ENCODE data around the gene ACVRL1. TPM values are rescaled to one million over a fixed set of nuclear protein-coding genes. Genes with fewer than 3 reads are reported as not detected.
"Not testable (repeated sequence)": the region's sequence is repeated elsewhere in the genome, so short reads cannot be mapped to it uniquely, and the experiment has no call there.

Gene ACVRL1
- total and polyA plus RNA-seq, 9 donors, result 51.5 to 65.0 (median 54.8) TPM

DNA sequence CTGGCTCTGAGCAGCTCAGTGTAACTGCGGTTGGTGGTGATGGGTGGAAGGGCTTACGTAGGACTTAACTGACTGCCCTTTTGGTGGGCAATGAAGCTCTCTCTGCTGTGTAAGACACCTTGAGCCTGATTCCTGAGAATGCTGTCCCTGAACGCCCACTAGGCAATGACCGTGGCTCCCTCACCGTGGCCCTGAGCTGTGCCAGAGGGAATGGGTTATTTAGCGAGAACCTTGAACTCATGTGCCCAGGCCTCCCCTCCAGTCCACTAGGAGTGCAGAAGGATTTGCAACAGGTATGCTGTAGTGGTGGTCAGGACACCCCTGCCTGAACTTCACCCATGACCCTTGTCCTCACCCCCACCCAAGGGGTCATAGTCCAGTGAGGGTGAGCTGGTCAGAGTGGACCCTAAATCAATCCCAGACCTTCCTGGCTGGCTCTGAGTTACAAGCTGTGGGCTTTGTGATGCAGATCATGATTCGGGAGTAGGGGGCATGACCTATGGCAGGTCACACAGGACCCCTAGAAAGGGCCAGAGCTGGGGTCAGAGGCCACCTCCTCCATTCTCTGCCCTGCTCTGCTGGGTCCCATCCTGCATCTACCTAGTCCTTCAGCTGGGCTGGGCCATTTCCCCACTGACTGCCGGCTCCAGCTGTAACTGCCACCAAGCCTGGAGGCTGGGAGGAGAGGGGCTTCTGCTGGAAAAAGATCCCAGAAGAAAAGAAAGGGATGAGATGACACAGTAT lies 33.9 kb upstream of the ACVRL1 start:
- no peak for DNase-seq
- H3K27ac ChIP-seq (ENCODE audit: low read length), result no peak overlapping the region
- WGBS (ENCODE audit: insufficient coverage), result 83% methylated on average over 4 of the region's 8 CpGs
- H3K4me1 ChIP-seq (ENCODE audit: control insufficient read depth, insufficient read depth, low read length), result peaks cover 16% of the 10 kb centered on the region
- H3K9me3 ChIP-seq (replicated peaks; ENCODE audit: control insufficient read depth, low read depth, low read length), result no peaks in the 10 kb centered on the region
- peaks cover 26% of the 10 kb centered on the region for H3K27me3 ChIP-seq (ENCODE audit: control insufficient read depth, insufficient read depth, low read length)
- H3K4me3 ChIP-seq (ENCODE audit: low read length), result no peak overlapping the region
- H3K36me3 ChIP-seq (ENCODE audit: control insufficient read depth, insufficient read depth, low read length), result no peaks in the 10 kb centered on the region

DNA sequence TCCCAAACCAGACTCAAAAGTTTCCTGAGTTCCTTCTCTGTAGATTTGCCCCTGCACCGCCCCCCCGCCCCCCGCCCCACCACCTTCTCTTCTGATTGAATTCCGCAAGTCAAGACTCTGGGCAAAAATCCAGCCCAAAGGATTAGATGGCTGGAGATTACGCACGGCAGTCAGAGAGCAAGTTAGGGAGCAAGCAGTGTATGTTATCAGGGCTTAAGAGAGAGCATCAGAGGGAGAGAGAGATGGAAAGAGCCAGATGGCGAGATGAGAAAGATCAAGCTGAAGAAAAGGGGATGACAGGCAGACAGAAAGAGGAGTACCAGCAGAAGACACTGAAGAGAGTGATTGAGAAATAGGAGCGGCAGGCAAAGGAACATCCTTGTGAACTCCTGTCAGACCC lies 33.3 kb upstream of the ACVRL1 start:
- Histone ChIP-seq H3K4me3 (ENCODE audit: low read length) (no peak overlapping the region), H3K4me1 (ENCODE audit: control insufficient read depth, insufficient read depth, low read length) (peaks cover 10% of the 10 kb centered on the region), H3K27me3 (ENCODE audit: control insufficient read depth, insufficient read depth, low read length) (peaks cover 20% of the 10 kb centered on the region), H3K36me3 (ENCODE audit: control insufficient read depth, insufficient read depth, low read length) (no peaks in the 10 kb centered on the region), H3K27ac (ENCODE audit: low read length) (no peak overlapping the region), H3K9me3 (replicated peaks; ENCODE audit: control insufficient read depth, low read depth, low read length) (no peaks in the 10 kb centered on the region)
- WGBS (ENCODE audit: insufficient coverage), result 38% methylated on average over 4 of the region's 8 CpGs
- no peak for DNase-seq

DNA sequence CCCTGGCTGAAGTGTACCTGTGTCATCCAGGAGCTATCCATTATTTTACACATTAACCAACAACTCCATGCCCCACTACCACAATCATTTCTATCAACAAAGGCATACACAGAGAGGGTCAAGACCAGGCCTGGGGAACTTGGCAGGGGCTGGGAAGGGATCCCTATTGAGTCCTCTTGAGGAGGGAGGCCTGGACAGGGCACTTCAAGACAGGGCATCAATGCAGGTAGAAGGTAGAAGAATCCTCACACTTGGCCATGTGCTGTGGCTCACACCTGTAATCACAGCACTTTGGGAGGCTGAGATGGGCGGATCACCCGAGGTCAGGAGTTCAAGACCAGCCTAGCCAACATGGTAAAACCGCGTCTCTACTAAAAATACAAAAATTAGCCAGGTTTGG lies 32.8 kb upstream of the ACVRL1 start:
- Histone ChIP-seq H3K27me3 (ENCODE audit: control insufficient read depth, insufficient read depth, low read length) (peaks cover 16% of the 10 kb centered on the region), H3K9me3 (replicated peaks; ENCODE audit: control insufficient read depth, low read depth, low read length) (no peaks in the 10 kb centered on the region), H3K4me3 (ENCODE audit: low read length) (no peak overlapping the region), H3K4me1 (ENCODE audit: control insufficient read depth, insufficient read depth, low read length) (peaks cover 8% of the 10 kb centered on the region), H3K36me3 (ENCODE audit: control insufficient read depth, insufficient read depth, low read length) (no peaks in the 10 kb centered on the region), H3K27ac (ENCODE audit: low read length) (no peak overlapping the region)
- DNase-seq, result no peak
- 93% methylated on average over 4 of the region's 4 CpGs for WGBS (ENCODE audit: insufficient coverage)

DNA sequence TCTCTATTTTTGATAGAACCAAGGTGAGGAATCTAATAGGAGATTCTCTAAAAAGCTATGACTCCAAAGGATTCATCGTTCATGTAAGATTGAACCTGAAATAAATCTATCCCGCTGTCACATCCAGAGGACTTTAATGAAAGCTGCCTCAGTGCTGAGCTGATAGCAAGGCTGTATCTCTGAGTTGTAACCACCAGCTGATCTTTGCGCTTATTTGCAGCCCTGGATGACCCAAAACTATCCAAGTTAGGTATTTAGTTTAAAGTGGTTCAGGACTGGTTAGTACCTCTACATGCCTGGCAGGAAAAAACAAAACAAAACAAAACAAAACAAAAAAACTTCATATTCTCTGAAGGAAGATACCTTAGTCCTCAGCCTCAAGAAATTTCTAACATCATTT lies 28.2 kb upstream of the ACVRL1 start:
- Histone ChIP-seq H3K4me1 (ENCODE audit: control insufficient read depth, insufficient read depth, low read length) (no peaks in the 10 kb centered on the region), H3K27me3 (ENCODE audit: control insufficient read depth, insufficient read depth, low read length) (no peaks in the 10 kb centered on the region), H3K4me3 (ENCODE audit: low read length) (no peak overlapping the region), H3K36me3 (ENCODE audit: control insufficient read depth, insufficient read depth, low read length) (no peaks in the 10 kb centered on the region), H3K27ac (ENCODE audit: low read length) (no peak overlapping the region), H3K9me3 (replicated peaks; ENCODE audit: control insufficient read depth, low read depth, low read length) (no peaks in the 10 kb centered on the region)
- no peak for DNase-seq
- WGBS (ENCODE audit: insufficient coverage), result no CpG with 5 or more reads among the region's 3 CpGs

DNA sequence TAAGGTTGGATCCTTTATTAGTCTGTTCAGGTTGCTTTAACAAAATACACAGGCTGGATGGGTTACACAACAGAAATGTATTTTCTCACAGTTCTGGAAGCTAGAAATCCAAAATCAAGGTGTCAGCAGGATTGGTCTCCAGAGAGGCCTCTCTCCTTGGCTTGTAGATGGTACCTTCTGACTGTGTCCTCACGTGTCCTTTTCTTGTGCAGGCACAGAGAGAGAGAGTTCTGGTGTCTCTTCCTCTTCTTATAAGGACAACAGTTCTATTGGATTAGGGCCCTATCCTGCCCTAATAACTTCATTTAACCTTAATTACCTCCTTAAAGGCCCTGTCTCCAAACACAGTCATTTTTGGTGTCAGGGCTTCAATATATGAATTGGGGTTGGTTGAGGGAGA lies 24.0 kb upstream of the ACVRL1 start:
- no CpG with 5 or more reads among the region's 1 CpG for WGBS (ENCODE audit: insufficient coverage)
- H3K9me3 ChIP-seq (replicated peaks; ENCODE audit: control insufficient read depth, low read depth, low read length), result no peaks in the 10 kb centered on the region

DNA sequence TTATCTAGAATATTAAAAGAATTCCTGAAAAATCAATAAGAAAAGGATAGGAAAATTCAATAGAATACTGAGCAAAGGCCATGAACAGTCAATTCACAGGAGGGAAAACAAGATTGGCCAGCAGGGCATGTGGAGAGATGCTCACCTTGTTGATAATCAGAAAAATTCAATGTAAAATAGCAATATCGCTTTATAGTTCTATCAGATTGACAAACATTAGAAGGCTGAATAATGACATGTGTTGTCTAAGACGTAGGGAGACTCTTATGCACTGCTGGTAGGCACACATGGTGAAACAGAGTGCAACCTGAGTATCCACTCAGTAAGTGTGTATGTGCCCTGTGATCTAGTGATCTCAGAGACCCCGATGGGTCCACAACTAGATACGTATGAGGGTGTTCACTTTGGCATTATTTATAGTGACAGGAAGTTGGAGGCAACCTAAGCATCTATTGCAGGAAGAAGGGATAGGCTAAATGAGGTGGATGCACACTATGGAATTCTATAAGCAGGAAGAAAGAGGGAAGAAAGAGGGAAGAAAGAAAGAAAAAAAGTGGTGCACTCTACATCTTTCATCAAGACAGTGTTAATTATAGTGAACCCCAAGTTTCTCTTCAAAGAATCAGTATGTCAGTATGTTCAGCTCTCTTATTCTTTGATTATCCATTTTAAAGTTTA lies 23.2 kb upstream of the ACVRL1 start:
- DNase-seq, result no peak
- no peak overlapping the region for H3K4me3 ChIP-seq (ENCODE audit: low read length)
- 81% methylated on average over 4 of the region's 4 CpGs for WGBS (ENCODE audit: insufficient coverage)

More for the DNA sequence above, 24.0 kb upstream of the ACVRL1 start:
- Histone ChIP-seq H3K27me3 (ENCODE audit: control insufficient read depth, insufficient read depth, low read length) (peaks cover 3% of the 10 kb centered on the region), H3K4me3 (ENCODE audit: low read length) (no peak overlapping the region), H3K36me3 (ENCODE audit: control insufficient read depth, insufficient read depth, low read length) (no peaks in the 10 kb centered on the region), H3K4me1 (ENCODE audit: control insufficient read depth, insufficient read depth, low read length) (peaks cover 10% of the 10 kb centered on the region), H3K27ac (ENCODE audit: low read length) (no peak overlapping the region)
- no peak for DNase-seq

DNA sequence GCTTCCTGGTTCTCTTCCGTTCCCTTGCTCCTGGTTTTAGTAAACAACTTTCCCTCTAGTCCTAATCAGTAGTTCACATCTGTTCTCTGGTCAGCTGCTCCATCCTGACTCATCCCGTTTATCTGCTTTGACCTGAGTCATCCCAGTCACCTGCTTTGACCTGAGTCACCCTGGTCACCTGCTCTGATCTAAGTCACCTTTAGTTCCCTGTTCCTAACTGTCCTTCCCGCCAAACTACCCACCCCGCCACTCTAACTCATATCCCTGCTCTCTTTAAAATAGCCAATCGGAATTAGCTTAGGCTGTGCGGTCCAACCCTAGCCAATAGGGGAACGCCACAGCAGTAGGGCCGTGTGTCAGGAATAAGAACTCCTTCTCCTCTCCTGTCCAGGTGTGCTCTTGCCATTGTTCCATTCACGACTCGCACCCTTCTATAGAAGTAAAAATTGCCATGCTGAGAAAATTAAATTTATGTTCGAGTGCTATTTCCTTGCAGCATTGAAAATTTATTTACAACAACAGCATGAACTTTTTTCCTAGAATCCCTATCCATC lies 22.6 kb upstream of the ACVRL1 start:
- WGBS (ENCODE audit: insufficient coverage), result 89% methylated on average over 8 of the region's 11 CpGs

More for the DNA sequence above, 23.2 kb upstream of the ACVRL1 start:
- Histone ChIP-seq H3K4me1 (ENCODE audit: control insufficient read depth, insufficient read depth, low read length) (peaks cover 12% of the 10 kb centered on the region), H3K9me3 (replicated peaks; ENCODE audit: control insufficient read depth, low read depth, low read length) (no peaks in the 10 kb centered on the region), H3K27me3 (ENCODE audit: control insufficient read depth, insufficient read depth, low read length) (peaks cover 3% of the 10 kb centered on the region), H3K27ac (ENCODE audit: low read length) (no peak overlapping the region), H3K36me3 (ENCODE audit: control insufficient read depth, insufficient read depth, low read length) (no peaks in the 10 kb centered on the region)

DNA sequence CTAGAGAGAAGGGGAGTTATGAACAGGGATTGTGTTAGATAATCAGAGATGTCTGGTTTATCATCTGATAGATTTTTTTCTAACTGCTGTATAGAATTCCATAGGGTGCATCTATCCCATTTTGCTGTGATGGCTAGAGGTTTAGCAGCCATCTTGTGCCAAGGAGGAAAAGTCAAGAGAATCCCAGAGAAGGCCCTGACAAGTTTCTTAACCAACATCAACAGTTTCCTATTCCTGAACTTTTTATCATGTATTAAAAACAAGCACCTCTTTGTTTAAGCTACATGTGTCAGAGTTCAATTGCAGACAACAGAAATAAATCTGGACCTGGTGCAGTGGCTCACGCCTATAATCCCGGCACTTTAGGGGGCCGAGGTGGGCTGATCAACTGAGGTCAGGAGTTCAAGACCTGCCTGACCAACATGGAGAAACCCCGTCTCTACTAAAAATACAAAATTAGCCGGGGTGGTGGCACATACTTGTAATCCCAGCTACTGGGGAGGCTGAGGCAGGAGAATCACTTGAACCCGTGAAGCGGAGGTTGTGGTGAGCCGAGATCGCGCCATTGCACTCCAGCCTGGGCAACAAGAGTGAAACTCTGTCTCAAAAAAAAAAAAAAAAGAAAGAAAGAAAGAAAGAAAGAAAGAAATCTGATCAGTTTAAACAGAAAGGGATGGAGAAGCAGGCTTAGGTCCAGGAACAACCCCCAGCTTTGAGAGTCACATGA lies 21.8 kb upstream of the ACVRL1 start:
- H3K27me3 ChIP-seq (ENCODE audit: control insufficient read depth, insufficient read depth, low read length); H3K4me3 ChIP-seq (ENCODE audit: low read length); H3K9me3 ChIP-seq (replicated peaks; ENCODE audit: control insufficient read depth, low read depth, low read length); H3K36me3 ChIP-seq (ENCODE audit: control insufficient read depth, insufficient read depth, low read length); DNase-seq: not testable (repeated sequence)
- Histone ChIP-seq H3K4me1 (ENCODE audit: control insufficient read depth, insufficient read depth, low read length) (peaks cover 18% of the 10 kb centered on the region), H3K27ac (ENCODE audit: low read length) (peak overlapping the region; percentile 80)
- 75% methylated on average over 6 of the region's 10 CpGs for WGBS (ENCODE audit: insufficient coverage)

More for the DNA sequence above, 22.6 kb upstream of the ACVRL1 start:
- no peak for DNase-seq
- Histone ChIP-seq H3K4me3 (ENCODE audit: low read length) (no peak overlapping the region), H3K27ac (ENCODE audit: low read length) (no peak overlapping the region), H3K36me3 (ENCODE audit: control insufficient read depth, insufficient read depth, low read length) (no peaks in the 10 kb centered on the region), H3K27me3 (ENCODE audit: control insufficient read depth, insufficient read depth, low read length) (peaks cover 3% of the 10 kb centered on the region), H3K4me1 (ENCODE audit: control insufficient read depth, insufficient read depth, low read length) (peaks cover 18% of the 10 kb centered on the region), H3K9me3 (replicated peaks; ENCODE audit: control insufficient read depth, low read depth, low read length) (no peaks in the 10 kb centered on the region)

DNA sequence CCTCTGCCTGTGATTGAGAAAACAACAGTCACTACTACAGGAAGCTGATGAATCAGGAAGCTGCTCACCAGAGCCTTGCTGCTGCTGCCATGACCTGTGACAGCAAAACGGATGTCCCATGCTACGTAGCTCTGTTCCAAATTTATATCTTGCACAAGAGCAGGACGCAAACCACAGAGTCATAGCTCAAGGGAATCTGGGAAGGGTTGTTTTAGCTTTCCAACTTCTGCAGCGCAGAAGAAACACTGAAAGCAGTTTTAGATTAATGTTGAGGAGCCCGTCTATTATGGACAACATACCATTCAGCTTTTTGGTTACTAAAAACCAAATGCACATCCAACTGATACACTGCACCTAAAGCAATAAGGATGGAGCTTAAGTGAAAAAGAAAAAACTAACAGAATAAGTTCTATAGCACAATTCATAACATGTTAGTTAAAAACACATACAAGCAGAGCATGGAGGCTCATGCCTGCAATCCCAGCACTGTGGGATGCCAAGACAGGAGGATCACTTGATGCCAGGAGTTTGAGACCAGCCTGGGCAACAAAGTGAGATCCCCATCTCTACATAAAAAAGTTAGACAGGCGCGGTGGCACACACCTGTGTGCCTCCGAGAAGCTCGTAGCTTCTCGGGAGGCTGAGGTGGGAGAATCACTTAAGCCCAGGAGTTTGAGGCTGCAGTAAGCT lies 21.1 kb upstream of the ACVRL1 start:
- Histone ChIP-seq H3K27me3 (ENCODE audit: control insufficient read depth, insufficient read depth, low read length) (peaks cover 3% of the 10 kb centered on the region), H3K36me3 (ENCODE audit: control insufficient read depth, insufficient read depth, low read length) (no peaks in the 10 kb centered on the region), H3K4me3 (ENCODE audit: low read length) (no peak overlapping the region), H3K27ac (ENCODE audit: low read length) (peak overlapping the region; percentile 80), H3K9me3 (replicated peaks; ENCODE audit: control insufficient read depth, low read depth, low read length) (no peaks in the 10 kb centered on the region), H3K4me1 (ENCODE audit: control insufficient read depth, insufficient read depth, low read length) (peaks cover 18% of the 10 kb centered on the region)
- peak; percentile 96 for DNase-seq
- WGBS (ENCODE audit: insufficient coverage), result no CpG with 5 or more reads among the region's 10 CpGs
